SK-N-SH treated with all-trans-retinoic acid at 6 μM for 48 hours (cell line): ENCODE measurements around the gene NHSL2.

ENCODE experiments used
- ATAC-seq: fragments of 200-7000 bp; cut with Tn5 transposase; 3 replicates; pipeline ENCODE4 v1.9.1; 2020; ENCODE audit warnings: mild to moderate bottlenecking, moderate library complexity
- ARNTL ChIP-seq: fragments of 450-650 bp; formaldehyde crosslinking; IDR thresholded peaks from 2 replicates; pipeline ENCODE4 v1.5.0; 2020; ENCODE audit warnings: low read depth, mild to moderate bottlenecking, moderate library complexity, borderline replicate concordance
- CREB5 ChIP-seq: fragments of 250-450 bp; sonication (Bioruptor Pico); IDR thresholded peaks from 2 replicates; pipeline ENCODE4 v1.5.1; 2020; ENCODE audit warnings: low read depth, mild to moderate bottlenecking, moderate library complexity
- CSDC2 ChIP-seq: fragments of 250-450 bp; sonication (Bioruptor Pico); IDR thresholded peaks from 2 replicates; pipeline ENCODE4 v1.5.0; 2020; ENCODE audit warnings: mild to moderate bottlenecking, moderate library complexity
- ESRRG ChIP-seq: fragments of 250-450 bp; sonication (Bioruptor Pico); IDR thresholded peaks from 2 replicates; pipeline ENCODE4 v1.6.1; 2021; ENCODE audit warnings: mild to moderate bottlenecking
- GLIS3 ChIP-seq: fragments of 250-450 bp; sonication (Bioruptor Pico); IDR thresholded peaks from 2 replicates; pipeline ENCODE4 v1.5.0; 2020; ENCODE audit warnings: mild to moderate bottlenecking, moderate library complexity
- ISL1 ChIP-seq: fragments of 250-450 bp; sonication (Bioruptor Pico); IDR thresholded peaks from 2 replicates; pipeline ENCODE4 v2.1.2; 2022; ENCODE audit warnings: mild to moderate bottlenecking, moderate library complexity
- PATZ1 ChIP-seq: fragments of 250-450 bp; sonication (Bioruptor Pico); IDR thresholded peaks from 2 replicates; pipeline ENCODE4 v1.8.0; 2020; ENCODE audit warnings: mild to moderate bottlenecking, moderate library complexity, borderline replicate concordance
- PPARA ChIP-seq: fragments of 250-450 bp; sonication (Bioruptor Pico); IDR thresholded peaks from 2 replicates; pipeline ENCODE4 v1.5.0; 2020; ENCODE audit warnings: mild to moderate bottlenecking, borderline replicate concordance
- RARB ChIP-seq: fragments of 250-450 bp; sonication (Bioruptor Pico); IDR thresholded peaks from 2 replicates; pipeline ENCODE4 v1.8.0; 2021; ENCODE audit warnings: mild to moderate bottlenecking, moderate library complexity
- SNAI2 ChIP-seq: fragments of 250-450 bp; sonication (Bioruptor Pico); IDR thresholded peaks from 2 replicates; pipeline ENCODE4 v1.5.0; 2020; ENCODE audit warnings: mild to moderate bottlenecking, moderate library complexity
- TCF4 ChIP-seq: fragments of 250-450 bp; sonication (Bioruptor Pico); IDR thresholded peaks from 2 replicates; pipeline ENCODE4 v1.8.0; 2021; ENCODE audit warnings: mild to moderate bottlenecking, moderate library complexity, borderline replicate concordance
- TOX ChIP-seq: fragments of 250-450 bp; sonication (Bioruptor Pico); IDR thresholded peaks from 2 replicates; pipeline ENCODE4 v1.8.0; 2021; ENCODE audit warnings: mild to moderate bottlenecking, moderate library complexity, borderline replicate concordance
- TSHZ2 ChIP-seq: fragments of 250-450 bp; sonication (Bioruptor Pico); IDR thresholded peaks from 2 replicates; pipeline ENCODE4 v1.5.0; 2020; ENCODE audit warnings: mild to moderate bottlenecking, moderate library complexity
- ZC3H10 ChIP-seq: fragments of 250-450 bp; sonication (Bioruptor Pico); IDR thresholded peaks from 2 replicates; pipeline ENCODE4 v1.5.1; 2021; ENCODE audit warnings: mild to moderate bottlenecking, moderate library complexity
- ZFP3 ChIP-seq: fragments of 250-450 bp; sonication (Bioruptor Pico); IDR thresholded peaks from 2 replicates; pipeline ENCODE4 v1.5.0; 2020; ENCODE audit warnings: mild to moderate bottlenecking, moderate library complexity
- ZFP30 ChIP-seq: fragments of 450-650 bp; formaldehyde crosslinking; IDR thresholded peaks from 2 replicates; pipeline ENCODE4 v1.5.0; 2022; ENCODE audit warnings: mild to moderate bottlenecking, moderate library complexity
- ZNF565 ChIP-seq: fragments of 450-650 bp; formaldehyde crosslinking; conservative IDR thresholded peaks from 2 replicates; pipeline ENCODE4 v1.5.0; 2020; ENCODE audit warnings: low read depth, mild to moderate bottlenecking, moderate library complexity
- ZNF70 ChIP-seq: fragments of 450-650 bp; formaldehyde crosslinking; IDR thresholded peaks from 2 replicates; pipeline ENCODE4 v1.5.0; 2020; ENCODE audit warnings: mild to moderate bottlenecking, moderate library complexity
- ZNF8 ChIP-seq: fragments of 450-650 bp; formaldehyde crosslinking; IDR thresholded peaks from 2 replicates; pipeline ENCODE4 v1.5.0; 2020; ENCODE audit warnings: mild to moderate bottlenecking, moderate library complexity
- TF ChIP-seq, protein P1 (sequence below): fragments of 250-450 bp; sonication (Bioruptor Pico); IDR thresholded peaks from 2 replicates; pipeline ENCODE4 v1.8.0; 2021; ENCODE audit warnings: low read depth, mild to moderate bottlenecking, moderate library complexity, borderline replicate concordance
- TF ChIP-seq, protein P2 (sequence below): fragments of 250-450 bp; sonication (Bioruptor Pico); IDR thresholded peaks from 2 replicates; pipeline ENCODE4 v1.5.1; 2021; ENCODE audit warnings: mild to moderate bottlenecking, moderate library complexity

Gene NHSL2

DNA sequence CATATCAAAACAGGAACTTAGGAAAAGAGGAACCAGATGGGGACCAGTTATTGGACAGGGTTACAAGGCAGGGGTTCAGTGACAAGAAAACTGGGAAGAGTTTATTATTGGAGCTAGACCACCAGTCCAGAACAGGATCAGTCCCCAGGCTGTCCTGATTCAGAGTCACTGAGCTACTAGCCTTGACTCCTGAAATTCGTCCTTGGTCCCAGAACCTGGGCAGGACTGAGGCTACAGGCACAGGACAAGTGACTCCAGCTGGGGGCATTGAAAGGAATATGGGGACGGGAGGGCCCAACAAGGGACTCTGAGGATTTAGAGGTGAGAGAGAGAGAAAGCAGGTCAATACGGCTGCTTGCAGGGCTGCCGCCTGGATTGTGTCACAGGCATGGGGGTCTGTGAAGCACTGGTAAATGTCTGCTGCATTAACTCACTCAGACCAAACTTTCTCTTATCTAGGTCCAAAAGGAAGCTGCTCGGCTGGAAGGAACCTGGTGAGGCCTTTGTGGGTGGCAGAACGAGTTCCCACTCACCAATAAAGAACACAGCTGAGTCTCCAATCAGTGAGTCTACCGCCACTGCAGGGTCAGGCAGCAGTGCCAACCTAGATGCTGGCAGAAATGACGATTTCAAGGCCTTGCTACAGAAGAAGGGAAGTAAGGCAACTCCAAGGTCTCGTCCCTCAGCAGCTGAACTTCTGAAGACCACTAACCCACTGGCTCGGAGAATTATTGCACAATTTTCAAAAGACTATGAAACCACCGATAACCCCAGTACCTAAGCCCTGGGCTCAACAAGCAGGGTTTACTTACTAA is 232.4 kb downstream of the NHSL2 start:
- TF ChIP-seq ZNF8 (CRISPR knock-in tag) (no peak), ISL1 (CRISPR knock-in tag) (no peak)
- no peak for ATAC-seq

DNA sequence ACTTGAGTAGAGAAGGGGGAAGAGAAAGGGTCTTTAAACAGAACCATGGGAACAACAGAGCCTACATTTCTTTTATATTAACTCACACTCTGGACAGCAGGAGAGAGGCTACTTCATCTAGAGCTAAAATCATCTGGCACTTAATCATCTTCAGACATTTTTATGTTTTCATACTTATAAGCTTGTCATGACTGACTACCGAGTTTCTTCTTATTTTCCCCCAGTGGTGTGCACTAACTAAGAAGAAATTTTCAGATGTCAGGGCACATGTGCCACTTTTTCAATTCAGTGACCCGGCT is 232.9 kb downstream of the NHSL2 start:
- ATAC-seq: no peak
- TF ChIP-seq ZNF70 (CRISPR knock-in tag): no peak
- TF ChIP-seq ZFP3 (CRISPR knock-in tag): no peak
- no peak for TF ChIP-seq GLIS3 (CRISPR knock-in tag)
- no peak for TF ChIP-seq PPARA
- no peak for TF ChIP-seq RARB (CRISPR knock-in tag)
- TF ChIP-seq TOX (CRISPR knock-in tag): no peak
- no peak for TF ChIP-seq SNAI2 (CRISPR knock-in tag)
- TF ChIP-seq TSHZ2 (CRISPR knock-in tag): no peak

- no peak for ATAC-seq
- TF ChIP-seq ESRRG (CRISPR knock-in tag) (no peak), TSHZ2 (CRISPR knock-in tag) (no peak), TCF4 (CRISPR knock-in tag) (no peak), CREB5 (CRISPR knock-in tag) (no peak), CSDC2 (no peak), ZFP3 (CRISPR knock-in tag) (no peak), ZNF565 (CRISPR knock-in tag) (no peak), ARNTL (CRISPR knock-in tag) (no peak), GLIS3 (CRISPR knock-in tag) (no peak), TOX (CRISPR knock-in tag) (no peak), ZFP30 (no peak), RARB (CRISPR knock-in tag) (no peak), ISL1 (CRISPR knock-in tag) (no peak), ZNF70 (CRISPR knock-in tag) (no peak), PATZ1 (no peak), ZC3H10 (CRISPR knock-in tag) (no peak), SNAI2 (CRISPR knock-in tag) (no peak), ZNF8 (CRISPR knock-in tag) (no peak)
- TF ChIP-seq, protein P1, sequence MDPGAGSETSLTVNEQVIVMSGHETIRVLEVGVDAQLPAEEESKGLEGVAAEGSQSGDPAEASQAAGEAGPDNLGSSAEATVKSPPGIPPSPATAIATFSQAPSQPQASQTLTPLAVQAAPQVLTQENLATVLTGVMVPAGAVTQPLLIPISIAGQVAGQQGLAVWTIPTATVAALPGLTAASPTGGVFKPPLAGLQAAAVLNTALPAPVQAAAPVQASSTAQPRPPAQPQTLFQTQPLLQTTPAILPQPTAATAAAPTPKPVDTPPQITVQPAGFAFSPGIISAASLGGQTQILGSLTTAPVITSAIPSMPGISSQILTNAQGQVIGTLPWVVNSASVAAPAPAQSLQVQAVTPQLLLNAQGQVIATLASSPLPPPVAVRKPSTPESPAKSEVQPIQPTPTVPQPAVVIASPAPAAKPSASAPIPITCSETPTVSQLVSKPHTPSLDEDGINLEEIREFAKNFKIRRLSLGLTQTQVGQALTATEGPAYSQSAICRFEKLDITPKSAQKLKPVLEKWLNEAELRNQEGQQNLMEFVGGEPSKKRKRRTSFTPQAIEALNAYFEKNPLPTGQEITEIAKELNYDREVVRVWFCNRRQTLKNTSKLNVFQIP (CRISPR knock-in tag): no peak
- TF ChIP-seq, protein P2, sequence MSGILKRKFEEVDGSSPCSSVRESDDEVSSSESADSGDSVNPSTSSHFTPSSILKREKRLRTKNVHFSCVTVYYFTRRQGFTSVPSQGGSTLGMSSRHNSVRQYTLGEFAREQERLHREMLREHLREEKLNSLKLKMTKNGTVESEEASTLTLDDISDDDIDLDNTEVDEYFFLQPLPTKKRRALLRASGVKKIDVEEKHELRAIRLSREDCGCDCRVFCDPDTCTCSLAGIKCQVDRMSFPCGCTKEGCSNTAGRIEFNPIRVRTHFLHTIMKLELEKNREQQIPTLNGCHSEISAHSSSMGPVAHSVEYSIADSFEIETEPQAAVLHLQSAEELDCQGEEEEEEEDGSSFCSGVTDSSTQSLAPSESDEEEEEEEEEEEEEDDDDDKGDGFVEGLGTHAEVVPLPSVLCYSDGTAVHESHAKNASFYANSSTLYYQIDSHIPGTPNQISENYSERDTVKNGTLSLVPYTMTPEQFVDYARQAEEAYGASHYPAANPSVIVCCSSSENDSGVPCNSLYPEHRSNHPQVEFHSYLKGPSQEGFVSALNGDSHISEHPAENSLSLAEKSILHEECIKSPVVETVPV (CRISPR knock-in tag): no peak
Measured at GRCh38 chrX:72145181-72145580, 234.5 kb downstream of the NHSL2 start.
